ENCODE data around the gene MYO3B. TPM values are rescaled to one million over a fixed set of nuclear protein-coding genes. Genes with fewer than 3 reads are reported as not detected.
"Not testable (repeated sequence)": the region's sequence is repeated elsewhere in the genome, so short reads cannot be mapped to it uniquely, and the experiment has no call there.

Gene MYO3B
- polyA plus RNA-seq, 4 donors = 7.9 to 9.3 (median 8.7) TPM

- no peak for DNase-seq (ENCODE audit: low read depth in 4 of 4, low spot score in 2 of 4)
Measured at GRCh38 chr2:170455617-170456426, 277.9 kb downstream of the MYO3B start.

- DNase-seq (ENCODE audit: low read depth in 4 of 4, low spot score in 2 of 4) = no peak
Measured at GRCh38 chr2:170456914-170457313, 279.0 kb downstream of the MYO3B start.

- no peak for DNase-seq (ENCODE audit: low read depth in 4 of 4, low spot score in 2 of 4)
Measured at GRCh38 chr2:170457742-170458141, 279.8 kb downstream of the MYO3B start.

- peak in 1 of 4 donors; percentile 13 for DNase-seq (ENCODE audit: low read depth in 4 of 4, low spot score in 2 of 4)
Measured at GRCh38 chr2:170461889-170462288, 283.9 kb downstream of the MYO3B start.

GRCh38 chr2:170462433-170463205 lies 284.7 kb downstream of the MYO3B start:
- DNase-seq (ENCODE audit: low read depth in 4 of 4, low spot score in 2 of 4) = no peak

- DNase-seq (ENCODE audit: low read depth in 4 of 4, low spot score in 2 of 4) = no peak
Measured at GRCh38 chr2:170463206-170463537, 285.2 kb downstream of the MYO3B start.

GRCh38 chr2:170464268-170464667 lies 286.3 kb downstream of the MYO3B start:
- DNase-seq (ENCODE audit: low read depth in 4 of 4, low spot score in 2 of 4) = no peak

- DNase-seq (ENCODE audit: low read depth in 4 of 4, low spot score in 2 of 4) = no peak
Measured at GRCh38 chr2:170465241-170465640, 287.3 kb downstream of the MYO3B start.

- DNase-seq (ENCODE audit: low read depth in 4 of 4, low spot score in 2 of 4) = no peak
Measured at GRCh38 chr2:170466632-170467031, 288.7 kb downstream of the MYO3B start.

GRCh38 chr2:170467568-170468422 lies 289.8 kb downstream of the MYO3B start:
- no peak for DNase-seq (ENCODE audit: low read depth in 4 of 4, low spot score in 2 of 4)

- DNase-seq (ENCODE audit: low read depth in 4 of 4, low spot score in 2 of 4) = no peak
Measured at GRCh38 chr2:170468557-170468956, 290.6 kb downstream of the MYO3B start.

- not testable (repeated sequence) for DNase-seq (ENCODE audit: low read depth in 4 of 4, low spot score in 2 of 4)
Measured at GRCh38 chr2:170472498-170472897, 294.6 kb downstream of the MYO3B start.

- DNase-seq (ENCODE audit: low read depth in 4 of 4, low spot score in 2 of 4) = no peak
Measured at GRCh38 chr2:170475878-170476277, 297.9 kb downstream of the MYO3B start.

- DNase-seq (ENCODE audit: low read depth in 4 of 4, low spot score in 2 of 4) = no peak
Measured at GRCh38 chr2:170477630-170478029, 299.7 kb downstream of the MYO3B start.

- no peak for DNase-seq (ENCODE audit: low read depth in 4 of 4, low spot score in 2 of 4)
Measured at GRCh38 chr2:170481201-170481600, 303.3 kb downstream of the MYO3B start.

GRCh38 chr2:170484552-170484951 lies 306.6 kb downstream of the MYO3B start:
- no peak for DNase-seq (ENCODE audit: low read depth in 4 of 4, low spot score in 2 of 4)

GRCh38 chr2:170485254-170486026 lies 307.5 kb downstream of the MYO3B start:
- DNase-seq (ENCODE audit: low read depth in 4 of 4, low spot score in 2 of 4) = no peak

GRCh38 chr2:170486730-170487129 lies 308.8 kb downstream of the MYO3B start:
- no peak for DNase-seq (ENCODE audit: low read depth in 4 of 4, low spot score in 2 of 4)

GRCh38 chr2:170488807-170489206 lies 310.9 kb downstream of the MYO3B start:
- DNase-seq (ENCODE audit: low read depth in 4 of 4, low spot score in 2 of 4) = no peak

- DNase-seq (ENCODE audit: low read depth in 4 of 4, low spot score in 2 of 4) = no peak
Measured at GRCh38 chr2:170492010-170492409, 314.1 kb downstream of the MYO3B start.
